ENCODE results near the gene UEVLD. TPM values are rescaled to one million over a fixed set of nuclear protein-coding genes. Genes with fewer than 3 reads are reported as not detected.

The UEVLD gene
- total RNA-seq, 4 donors from 2014 or later = 27.4 to 58.8 (median 30.3) TPM

DNA sequence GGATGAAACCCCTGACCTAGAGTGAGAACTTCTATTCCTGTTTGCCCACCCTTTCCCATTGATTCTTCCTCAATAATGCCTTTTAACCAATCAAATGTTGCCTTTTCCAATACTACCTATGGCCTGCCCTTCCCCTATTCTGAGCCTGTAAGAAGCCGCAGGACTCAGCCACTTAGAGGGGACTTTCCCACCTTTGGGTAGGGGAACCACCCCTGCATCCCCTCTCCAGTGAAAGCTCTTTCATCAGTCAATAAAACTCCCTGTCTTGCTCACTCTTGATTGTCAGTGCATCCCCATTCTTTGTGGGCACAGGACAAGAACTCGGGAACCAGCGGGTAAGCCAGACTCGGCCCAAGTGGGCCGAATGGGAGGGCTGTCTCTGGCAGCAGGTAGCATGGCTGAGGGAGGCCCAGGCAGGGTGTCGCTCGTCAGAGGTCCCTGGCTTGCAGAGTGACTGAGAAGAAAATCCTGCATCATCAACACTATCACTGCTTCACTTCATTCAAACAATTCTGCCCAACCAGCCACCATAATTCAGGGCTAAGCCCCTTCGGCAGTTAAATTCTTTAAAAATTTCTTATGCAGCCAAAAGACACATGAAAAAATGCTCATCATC is 102.5 kb downstream of the UEVLD start:
- in situ Hi-C loops (cut with MboI; ENCODE audit: low sequenced_read_pairs in 4 of 4) (no loop called here), intact Hi-C loops (cut with DNase I; ENCODE audit: low total_unique reads) (no loop called here)
- H3K27me3 ChIP-seq = no peaks in the 10 kb centered on the region
- no peaks in the 10 kb centered on the region for H3K9me3 ChIP-seq
- no peak for TF ChIP-seq POLR2A (IDR thresholded peaks at IDR 0.05)
- TF ChIP-seq, protein P1, sequence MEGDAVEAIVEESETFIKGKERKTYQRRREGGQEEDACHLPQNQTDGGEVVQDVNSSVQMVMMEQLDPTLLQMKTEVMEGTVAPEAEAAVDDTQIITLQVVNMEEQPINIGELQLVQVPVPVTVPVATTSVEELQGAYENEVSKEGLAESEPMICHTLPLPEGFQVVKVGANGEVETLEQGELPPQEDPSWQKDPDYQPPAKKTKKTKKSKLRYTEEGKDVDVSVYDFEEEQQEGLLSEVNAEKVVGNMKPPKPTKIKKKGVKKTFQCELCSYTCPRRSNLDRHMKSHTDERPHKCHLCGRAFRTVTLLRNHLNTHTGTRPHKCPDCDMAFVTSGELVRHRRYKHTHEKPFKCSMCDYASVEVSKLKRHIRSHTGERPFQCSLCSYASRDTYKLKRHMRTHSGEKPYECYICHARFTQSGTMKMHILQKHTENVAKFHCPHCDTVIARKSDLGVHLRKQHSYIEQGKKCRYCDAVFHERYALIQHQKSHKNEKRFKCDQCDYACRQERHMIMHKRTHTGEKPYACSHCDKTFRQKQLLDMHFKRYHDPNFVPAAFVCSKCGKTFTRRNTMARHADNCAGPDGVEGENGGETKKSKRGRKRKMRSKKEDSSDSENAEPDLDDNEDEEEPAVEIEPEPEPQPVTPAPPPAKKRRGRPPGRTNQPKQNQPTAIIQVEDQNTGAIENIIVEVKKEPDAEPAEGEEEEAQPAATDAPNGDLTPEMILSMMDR (IDR thresholded peaks at IDR 0.05 in 4 of 5, conservative IDR thresholded peaks at IDR 0.05 in 1 of 5) = no peak
- H3K4me1 ChIP-seq = no peaks in the 10 kb centered on the region
- H3K27ac ChIP-seq = no peak overlapping the region
- H3K36me3 ChIP-seq = peaks cover 2 to 46% of the 10 kb centered on the region in 2 donors
- DNase-seq (no peak), ATAC-seq (no peak)
- no peak overlapping the region for H3K4me3 ChIP-seq

Other genes starting within 250 kb of the UEVLD start
- 1,000 to 10,000 TPM in 1 of 4 donors, 100 to 1,000 TPM in 3; 354 to 1,010 (median 500) TPM for gene LDHA, start 194.2 kb downstream of the UEVLD start, total RNA-seq
- 1 to 10 TPM in 1 of 4 donors, under 1 TPM in 1, not detected in 2; 0.67 to 1.4 TPM for gene LDHC, start 176.4 kb downstream of the UEVLD start, total RNA-seq
- gene LDHAL6A, start 132.9 kb downstream of the UEVLD start, total RNA-seq = not detected
- gene TSG101, start 61.8 kb downstream of the UEVLD start, total RNA-seq = 100 to 1,000 TPM; 106 to 180 (median 170) TPM
- gene MISFA, start 11.1 kb upstream of the UEVLD start, total RNA-seq = 10 to 100 TPM in 1 of 4 donors, 1 to 10 TPM in 2, not detected in 1; 4.5 to 14.1 (median 4.5) TPM
- 10 to 100 TPM; 13.3 to 21.7 (median 17.7) TPM for gene SPTY2D1, start 45.6 kb upstream of the UEVLD start, total RNA-seq
- gene TMEM86A, start 110.0 kb upstream of the UEVLD start, total RNA-seq = 1 to 10 TPM; 1.7 to 3.6 (median 2.8) TPM
- gene IGSF22, start 137.5 kb upstream of the UEVLD start, total RNA-seq = not detected
- gene PTPN5, start 203.1 kb upstream of the UEVLD start, total RNA-seq = under 1 TPM; 0.15 to 0.51 (median 0.39) TPM

Measured in gastrocnemius medialis (tissue), 4 donors.